Loucy (cell line): Measurements from ENCODE around the gene TMEM97.

Source experiments
- H2AFZ ChIP-seq: fragments of 200-600 bp; sonication (generic); 2 replicates; pipeline ENCODE4 v1.6.0; 2016; ENCODE audit warnings: antibody characterized with exemption, mild to moderate bottlenecking, low read length, moderate library complexity
- H3F3A ChIP-seq: fragments of 200-600 bp; 2 replicates; pipeline ENCODE4 v1.6.0; 2016; ENCODE audit warnings: antibody characterized with exemption, low read depth, mild to moderate bottlenecking
- H3K27me3 ChIP-seq: fragments of 200-600 bp; sonication (generic); 2 replicates; pipeline ENCODE4 v1.6.1; 2014; ENCODE audit warnings: low read length, mild to moderate bottlenecking; ENCODE audit not compliant: insufficient read depth, poor library complexity, severe bottlenecking
- H3K36me3 ChIP-seq: fragments of 200-600 bp; sonication (generic); 2 replicates; pipeline ENCODE4 v1.6.1; 2016; ENCODE audit warnings: low read length; ENCODE audit not compliant: insufficient read depth
- H3K4me1 ChIP-seq: fragments of 200-600 bp; sonication (generic); 2 replicates; pipeline ENCODE4 v1.5.1; 2014; ENCODE audit warnings: low read length, mild to moderate bottlenecking; ENCODE audit not compliant: insufficient read depth, poor library complexity, severe bottlenecking
- H3K4me2 ChIP-seq: fragments of 200-600 bp; sonication (generic); 2 replicates; pipeline ENCODE4 v1.6.0; 2014; ENCODE audit warnings: antibody characterized with exemption, low read length, low read depth, mild to moderate bottlenecking; ENCODE audit not compliant: poor library complexity, severe bottlenecking
- H3K4me3 ChIP-seq: fragments of 200-600 bp; sonication (generic); 2 replicates; pipeline ENCODE4 v1.5.1; 2014; ENCODE audit warnings: low read length, mild to moderate bottlenecking, mixed read lengths; ENCODE audit not compliant: poor library complexity, severe bottlenecking
- H3K79me2 ChIP-seq: fragments of 200-600 bp; sonication (generic); 2 replicates; pipeline ENCODE4 v1.6.1; 2014; ENCODE audit warnings: low read length; ENCODE audit not compliant: insufficient read depth
- H3K9ac ChIP-seq: fragments of 200-600 bp; sonication (generic); 2 replicates; pipeline ENCODE4 v1.6.0; 2014; ENCODE audit warnings: mild to moderate bottlenecking, low read depth, low read length, moderate library complexity; ENCODE audit not compliant: poor library complexity, severe bottlenecking
- H3K9me2 ChIP-seq: fragments of 200-600 bp; sonication (generic); replicated peaks from 2 replicates; pipeline ENCODE4 v1.6.1; 2016; ENCODE audit warnings: low read depth, low read length, mixed read lengths
- H3K9me3 ChIP-seq: fragments of 200-600 bp; sonication (generic); 2 replicates; pipeline ENCODE4 v1.6.1; 2014; ENCODE audit warnings: mild to moderate bottlenecking, antibody characterized with exemption, low read length, low read depth; ENCODE audit not compliant: insufficient read depth
- H4K20me1 ChIP-seq: fragments of 200-600 bp; sonication (generic); 2 replicates; pipeline ENCODE4 v1.6.0; 2014; ENCODE audit warnings: antibody characterized with exemption, low read length, mild to moderate bottlenecking; ENCODE audit not compliant: insufficient read depth, poor library complexity, severe bottlenecking
- EZH2phosphoT487 ChIP-seq: fragments of 200-600 bp; IDR thresholded peaks from 2 replicates; pipeline ENCODE4 v1.6.1; 2018; ENCODE audit warnings: antibody characterized with exemption, mild to moderate bottlenecking, moderate library complexity, borderline replicate concordance
- TF ChIP-seq, protein P1 (sequence below): fragments of 200-600 bp; sonication (generic); conservative IDR thresholded peaks from 2 replicates; pipeline ENCODE4 v1.5.1; 2014; ENCODE audit warnings: mild to moderate bottlenecking, antibody characterized with exemption, low read length

The TMEM97 gene

GRCh38 chr17:28367641-28368305, 48.8 kb downstream of the TMEM97 start:
- TF ChIP-seq EZH2phosphoT487: no peak
- TF ChIP-seq, protein P1, sequence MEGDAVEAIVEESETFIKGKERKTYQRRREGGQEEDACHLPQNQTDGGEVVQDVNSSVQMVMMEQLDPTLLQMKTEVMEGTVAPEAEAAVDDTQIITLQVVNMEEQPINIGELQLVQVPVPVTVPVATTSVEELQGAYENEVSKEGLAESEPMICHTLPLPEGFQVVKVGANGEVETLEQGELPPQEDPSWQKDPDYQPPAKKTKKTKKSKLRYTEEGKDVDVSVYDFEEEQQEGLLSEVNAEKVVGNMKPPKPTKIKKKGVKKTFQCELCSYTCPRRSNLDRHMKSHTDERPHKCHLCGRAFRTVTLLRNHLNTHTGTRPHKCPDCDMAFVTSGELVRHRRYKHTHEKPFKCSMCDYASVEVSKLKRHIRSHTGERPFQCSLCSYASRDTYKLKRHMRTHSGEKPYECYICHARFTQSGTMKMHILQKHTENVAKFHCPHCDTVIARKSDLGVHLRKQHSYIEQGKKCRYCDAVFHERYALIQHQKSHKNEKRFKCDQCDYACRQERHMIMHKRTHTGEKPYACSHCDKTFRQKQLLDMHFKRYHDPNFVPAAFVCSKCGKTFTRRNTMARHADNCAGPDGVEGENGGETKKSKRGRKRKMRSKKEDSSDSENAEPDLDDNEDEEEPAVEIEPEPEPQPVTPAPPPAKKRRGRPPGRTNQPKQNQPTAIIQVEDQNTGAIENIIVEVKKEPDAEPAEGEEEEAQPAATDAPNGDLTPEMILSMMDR: no peak
- H3K9me2 ChIP-seq: no peaks in the 10 kb centered on the region
- 0 out of 2 replicates have a peak, but pooled peaks cover 2% of the 10 kb centered on the region for H3F3A ChIP-seq
- no peak overlapping the region for H3K9ac ChIP-seq
- H3K27me3 ChIP-seq: no peaks in the 10 kb centered on the region
- H3K36me3 ChIP-seq: no peaks in the 10 kb centered on the region
- H3K9me3 ChIP-seq: no peaks in the 10 kb centered on the region
- no peak overlapping the region for H3K4me3 ChIP-seq
- H3K4me2 ChIP-seq: no peak overlapping the region
- H4K20me1 ChIP-seq: no peaks in the 10 kb centered on the region
- no peak overlapping the region for H2AFZ ChIP-seq
- no peaks in the 10 kb centered on the region for H3K79me2 ChIP-seq
- no peaks in the 10 kb centered on the region for H3K4me1 ChIP-seq

DNA sequence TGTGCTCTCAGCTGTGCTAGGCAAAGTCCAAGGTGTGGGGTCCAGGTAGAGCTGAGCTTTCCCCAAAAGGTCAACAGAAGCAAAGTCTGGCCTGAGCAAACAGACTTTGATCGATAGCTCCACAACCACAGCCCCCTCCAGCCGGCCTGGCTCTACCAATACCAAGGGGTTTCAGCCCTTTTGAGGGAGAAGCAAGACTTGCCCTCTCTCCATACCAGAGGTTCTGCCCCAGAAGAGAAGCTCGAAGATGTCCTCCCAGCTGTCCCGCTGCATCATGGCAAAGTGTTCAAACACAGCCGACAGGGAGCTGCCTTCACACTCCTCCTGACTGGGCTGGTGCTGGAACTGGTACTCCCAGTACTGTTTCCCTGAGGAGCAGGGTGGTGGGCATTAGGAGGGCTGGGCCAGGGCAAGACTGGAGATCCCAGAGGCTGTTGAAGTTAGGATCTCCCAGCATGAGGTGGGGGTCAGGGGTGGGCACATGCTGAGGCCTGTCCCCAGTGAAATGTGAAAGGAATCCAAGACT, 49.4 kb downstream of the TMEM97 start:
- H3K9ac ChIP-seq: no peak overlapping the region

GRCh38 chr17:28368915-28369683, 50.1 kb downstream of the TMEM97 start:
- no peak overlapping the region for H2AFZ ChIP-seq
- no peaks in the 10 kb centered on the region for H3K27me3 ChIP-seq
- H3K9ac ChIP-seq: no peak overlapping the region
- no peaks in the 10 kb centered on the region for H3K4me1 ChIP-seq
- TF ChIP-seq, protein P1: no peak
- TF ChIP-seq EZH2phosphoT487: no peak
- H3K4me3 ChIP-seq: no peak overlapping the region
- H3K9me3 ChIP-seq: no peaks in the 10 kb centered on the region
- H3K9me2 ChIP-seq: no peaks in the 10 kb centered on the region
- no peaks in the 10 kb centered on the region for H3K79me2 ChIP-seq
- H3K36me3 ChIP-seq: no peaks in the 10 kb centered on the region
- H3K4me2 ChIP-seq: no peak overlapping the region
- H4K20me1 ChIP-seq: no peaks in the 10 kb centered on the region
- 0 out of 2 replicates have a peak, but pooled peaks cover 2% of the 10 kb centered on the region for H3F3A ChIP-seq

More for the DNA sequence above, 49.4 kb downstream of the TMEM97 start:
- no peaks in the 10 kb centered on the region for H3K36me3 ChIP-seq
- TF ChIP-seq EZH2phosphoT487: no peak
- TF ChIP-seq, protein P1: no peak
- H4K20me1 ChIP-seq: no peaks in the 10 kb centered on the region
- H3F3A ChIP-seq: 0 out of 2 replicates have a peak, but pooled peaks cover 2% of the 10 kb centered on the region
- H3K4me2 ChIP-seq: no peak overlapping the region
- no peak overlapping the region for H3K4me3 ChIP-seq
- H3K4me1 ChIP-seq: no peaks in the 10 kb centered on the region
- no peak overlapping the region for H2AFZ ChIP-seq
- no peaks in the 10 kb centered on the region for H3K27me3 ChIP-seq
- no peaks in the 10 kb centered on the region for H3K9me3 ChIP-seq
- H3K9me2 ChIP-seq: no peaks in the 10 kb centered on the region
- no peaks in the 10 kb centered on the region for H3K79me2 ChIP-seq
